PC-3 (cell line): ENCODE data around the gene HLA-F. TPM values are rescaled to one million over a fixed set of nuclear protein-coding genes. Genes with fewer than 3 reads are reported as not detected.
A peak's percentile ranks its signal among the peaks of the same experiment; 100 is the strongest.

Experiments used
- ATAC-seq: fragments of 200-7000 bp; cut with Tn5 transposase; 2 replicates; pipeline ENCODE4 v1.9.1; 2020; ENCODE audit warnings: mild to moderate bottlenecking, moderate library complexity
- BruUV-seq: library from RNA; stranded (reverse); fragments of 400-500 nt; replicated peaks from 2 replicates; lab custom pipeline; 2021; lab: Mats Ljungman, UMichigan
- CTCF ChIA-PET: fragments of 300-600 bp; sonication (Branson Sonifier 250); formaldehyde crosslinking; loops from one replicate; lab custom pipeline; 2022; ENCODE audit warnings: antibody characterized with exemption; lab: Charles Lee
- POLR2A ChIA-PET: fragments of 300-600 bp; sonication (Branson Sonifier 250); formaldehyde crosslinking; loops from one replicate; lab custom pipeline; 2022; ENCODE audit warnings: antibody characterized with exemption; ENCODE audit not compliant: unreplicated experiment; lab: Charles Lee
- DNase-seq: peaks from one replicate; pipeline ENCODE4 v3.0.0-alpha.2; 2015
- H2AFZ ChIP-seq: fragments of 300-600 bp; sonication (generic); 2 replicates; pipeline ENCODE4 v1.6.0; 2016; ENCODE audit warnings: antibody characterized with exemption, low read length
- H3F3A ChIP-seq: fragments of 300-600 bp; sonication (generic); one replicate; pipeline ENCODE4 v1.6.0; 2017; ENCODE audit warnings: antibody characterized with exemption, low read length, control low read depth, mild to moderate bottlenecking; ENCODE audit not compliant: unreplicated experiment
- H3K27ac ChIP-seq: fragments of 300-600 bp; sonication (generic); 2 replicates; pipeline ENCODE4 v1.5.1; 2016; ENCODE audit warnings: mild to moderate bottlenecking, low read length
- H3K27me3 ChIP-seq: fragments of 300-600 bp; sonication (generic); 2 replicates; pipeline ENCODE4 v1.6.1; 2016; ENCODE audit warnings: low read length, mixed read lengths
- H3K36me3 ChIP-seq: fragments of 300-600 bp; sonication (generic); 2 replicates; pipeline ENCODE4 v1.6.1; 2016; ENCODE audit warnings: low read depth, mixed run types, low read length, mixed read lengths
- H3K4me1 ChIP-seq: fragments of 300-600 bp; sonication (generic); 2 replicates; pipeline ENCODE4 v1.5.1; 2016; ENCODE audit warnings: low read length; ENCODE audit not compliant: insufficient read depth
- H3K4me2 ChIP-seq: fragments of 300-600 bp; sonication (generic); 2 replicates; pipeline ENCODE4 v1.6.0; 2016; ENCODE audit warnings: low read length
- H3K4me3 ChIP-seq: fragments of 300-600 bp; sonication (generic); 2 replicates; pipeline ENCODE4 v1.5.1; 2016; ENCODE audit warnings: mild to moderate bottlenecking, low read length, mixed read lengths
- H3K79me2 ChIP-seq: fragments of 300-600 bp; sonication (generic); 2 replicates; pipeline ENCODE4 v1.6.1; 2017; ENCODE audit warnings: low read length, mixed read lengths
- H3K9ac ChIP-seq: fragments of 300-600 bp; sonication (generic); 2 replicates; pipeline ENCODE4 v1.6.0; 2016; ENCODE audit warnings: mild to moderate bottlenecking, low read length
- H3K9me2 ChIP-seq: fragments of 300-600 bp; sonication (generic); replicated peaks from 2 replicates; pipeline ENCODE4 v1.6.1; 2016; ENCODE audit warnings: mixed run types, low read length, mixed read lengths
- H3K9me3 ChIP-seq: fragments of 300-600 bp; sonication (generic); 2 replicates; pipeline ENCODE4 v1.6.1; 2016; ENCODE audit warnings: low read length, mixed read lengths
- H4K20me1 ChIP-seq: fragments of 300-600 bp; sonication (generic); 2 replicates; pipeline ENCODE4 v1.6.1; 2016; ENCODE audit warnings: low read length, mixed read lengths
- CTCF ChIP-seq: fragments of 300-600 bp; sonication (generic); conservative IDR thresholded peaks from 2 replicates; pipeline ENCODE4 v1.5.1; 2017; ENCODE audit warnings: antibody characterized with exemption, low read depth, mild to moderate bottlenecking, low read length
- EZH2 ChIP-seq: fragments of 300-600 bp; sonication (generic); IDR thresholded peaks from one replicate; pipeline ENCODE4 v1.6.1; 2017; ENCODE audit warnings: antibody characterized with exemption, mild to moderate bottlenecking, low read length; ENCODE audit not compliant: unreplicated experiment
- EZH2phosphoT487 ChIP-seq: fragments of 300-600 bp; sonication (generic); IDR thresholded peaks from 2 replicates; pipeline ENCODE4 v1.6.1; 2018; ENCODE audit warnings: mild to moderate bottlenecking, antibody characterized with exemption, low read length, borderline replicate concordance
- intact Hi-C: fragments of 100-400 bp; cut with micrococcal nuclease; formaldehyde crosslinking; loops from 2 replicates; pipeline ENCODE4 v1.9.0; 2023
- total RNA-seq: library from RNA; depleted of rRNA; stranded (reverse); fragments of >200 nt; gene quantifications from 2 replicates; pipeline ENCODE4 v1.2.3, GENCODE V29; 2014

The HLA-F gene
- total RNA-seq, 1 experiment from 2014 or later = 16.1 TPM

GRCh38 chr6:29763491-29764289 lies 40.5 kb downstream of the HLA-F start:
- peak; percentile 69 for ATAC-seq
- Histone ChIP-seq H3K4me2 (no peak overlapping the region; the same call in 1 of the 2 replicates), H3K9me2 (no peaks in the 10 kb centered on the region), H3K27me3 (no peaks in the 10 kb centered on the region), H3K4me3 (no peak overlapping the region), H4K20me1 (no peaks in the 10 kb centered on the region), H3K36me3 (no peaks in the 10 kb centered on the region), H3K9ac (no peak overlapping the region), H3F3A (no peaks in the 10 kb centered on the region), H2AFZ (no peak overlapping the region), H3K79me2 (no peaks in the 10 kb centered on the region), H3K27ac (peak overlapping the region; percentile 29), H3K4me1 (peaks cover 27% of the 10 kb centered on the region), H3K9me3 (no peaks in the 10 kb centered on the region)
- peak; percentile 73 for DNase-seq
- CTCF ChIA-PET = no interaction called here
- TF ChIP-seq EZH2 (no peak), CTCF (no peak), EZH2phosphoT487 (no peak)
- intact Hi-C loops = loop anchor here (1.0 kb wide), 1 partner anchor 9 kb away; no protein-coding TSS in a partner anchor
- BruUV-seq = no TSS peak
- POLR2A ChIA-PET = interaction anchor here (0.6 kb wide), 1 partner anchor 10 kb away, joined by 8 read pairs; no protein-coding TSS in a partner anchor

- ChIA-PET POLR2A (interaction anchor here (0.7 kb wide), 1 partner anchor 16 kb away, joined by 4 read pairs; no protein-coding TSS in a partner anchor), CTCF (no interaction called here)
- intact Hi-C loops = no loop called here
- Histone ChIP-seq H2AFZ (no peak overlapping the region), H3K36me3 (no peaks in the 10 kb centered on the region), H3K79me2 (no peaks in the 10 kb centered on the region), H3K4me2 (no peak overlapping the region), H3K9ac (no peak overlapping the region), H3K4me1 (peaks cover 27% of the 10 kb centered on the region), H4K20me1 (no peaks in the 10 kb centered on the region), H3K9me2 (no peaks in the 10 kb centered on the region), H3K9me3 (no peaks in the 10 kb centered on the region), H3K27me3 (no peaks in the 10 kb centered on the region), H3K27ac (peak overlapping the region; percentile 14; the same call in 1 of the 2 replicates), H3F3A (no peaks in the 10 kb centered on the region), H3K4me3 (no peak overlapping the region)
- ATAC-seq = peak; percentile 68
- no TSS peak for BruUV-seq
- TF ChIP-seq CTCF = no peak
- no peak for TF ChIP-seq EZH2
- no peak for TF ChIP-seq EZH2phosphoT487
- DNase-seq = peak; percentile 54
Observed at GRCh38 chr6:29764422-29765196, 41.4 kb downstream of the HLA-F start.
